IMR-90 (cell line): ENCODE data around the gene MROH2A. TPM values are rescaled to one million over a fixed set of nuclear protein-coding genes. Genes with fewer than 3 reads are reported as not detected.

Experiments
- ATAC-seq: fragments of 200-7000 bp; cut with Tn5 transposase; 2 replicates; pipeline ENCODE4 v1.9.1; 2020; ENCODE audit warnings: low read depth, mild to moderate bottlenecking, moderate library complexity
- BruUV-seq: library from RNA; stranded (reverse); fragments of 400-500 nt; replicated peaks from 2 replicates; lab custom pipeline; 2021; lab: Mats Ljungman, UMichigan
- CTCF ChIA-PET: fragments of 300-600 bp; formaldehyde crosslinking; extraction: SDS; loops from one replicate; lab custom pipeline; 2021; ENCODE audit warnings: antibody characterized with exemption; lab: Yijun Ruan, JAX
- POLR2A ChIA-PET: fragments of 300-600 bp; sonication (Branson Sonifier 250); formaldehyde crosslinking; loops from one replicate; lab custom pipeline; 2022; ENCODE audit warnings: antibody characterized with exemption; ENCODE audit not compliant: unreplicated experiment; lab: Charles Lee
- DNase-seq: peaks from one replicate; pipeline ENCODE4 v3.0.0; 2013
- H2AFZ ChIP-seq: replicated peaks from 2 replicates; pipeline ENCODE3; 2013; ENCODE audit warnings: low read length, mild to moderate bottlenecking; ENCODE audit not compliant: poor library complexity
- H2AK5ac ChIP-seq: 2 replicates; pipeline ENCODE4 v1.6.1; 2013; ENCODE audit warnings: low read depth, low read length, inconsistent platforms
- H2AK9ac ChIP-seq: replicated peaks from 2 replicates; pipeline ENCODE3; 2013; ENCODE audit warnings: mild to moderate bottlenecking, low read depth, low read length, moderate library complexity; ENCODE audit not compliant: poor library complexity
- H2BK120ac ChIP-seq: 2 replicates; pipeline ENCODE4 v1.6.1; 2013; ENCODE audit warnings: low read depth, low read length, inconsistent platforms
- H2BK15ac ChIP-seq: 3 replicates; pipeline ENCODE4 v1.6.1; 2013; ENCODE audit warnings: low read depth, low read length, inconsistent platforms
- H2BK20ac ChIP-seq: 2 replicates; pipeline ENCODE4 v1.6.1; 2013; ENCODE audit warnings: low read depth, mild to moderate bottlenecking, inconsistent platforms, low read length, moderate library complexity
- H2BK5ac ChIP-seq: 2 replicates; pipeline ENCODE4 v1.6.1; 2013; ENCODE audit warnings: mild to moderate bottlenecking, low read depth, low read length, inconsistent platforms; ENCODE audit not compliant: poor library complexity, severe bottlenecking
- H3K14ac ChIP-seq: replicated peaks from 2 replicates; pipeline ENCODE4 v1.6.1; 2013; ENCODE audit warnings: low read depth, low read length, inconsistent platforms
- H3K18ac ChIP-seq: 2 replicates; pipeline ENCODE4 v1.6.1; 2013; ENCODE audit warnings: low read depth, low read length, control low read depth
- H3K23ac ChIP-seq: 2 replicates; pipeline ENCODE4 v1.6.1; 2013; ENCODE audit warnings: low read depth, low read length, inconsistent platforms
- H3K27ac ChIP-seq: 2 replicates; pipeline ENCODE4 v1.5.1; 2013; ENCODE audit warnings: mild to moderate bottlenecking, control low read depth, low read length; ENCODE audit not compliant: insufficient read depth
- H3K27me3 ChIP-seq: 2 replicates; pipeline ENCODE4 v1.6.1; 2013; ENCODE audit warnings: low read length; ENCODE audit not compliant: control insufficient read depth, insufficient read depth
- H3K36me3 ChIP-seq: 2 replicates; pipeline ENCODE4 v1.6.1; 2013; ENCODE audit warnings: low read length, mixed read lengths; ENCODE audit not compliant: control insufficient read depth, insufficient read depth
- H3K4ac ChIP-seq: 2 replicates; pipeline ENCODE4 v1.6.1; 2013; ENCODE audit warnings: low read depth, low read length, inconsistent platforms
- H3K4me1 ChIP-seq: 2 replicates; pipeline ENCODE4 v1.6.1; 2013; ENCODE audit warnings: low read length, mixed read lengths; ENCODE audit not compliant: control insufficient read depth, insufficient read depth
- H3K4me2 ChIP-seq: 2 replicates; pipeline ENCODE4 v1.6.1; 2013; ENCODE audit warnings: low read depth, mild to moderate bottlenecking, control low read depth, low read length, moderate library complexity
- H3K4me3 ChIP-seq: 2 replicates; pipeline ENCODE4 v1.5.1; 2013; ENCODE audit warnings: low read depth, mild to moderate bottlenecking, control low read depth, low read length, moderate library complexity; ENCODE audit not compliant: insufficient read depth
- H3K56ac ChIP-seq: 2 replicates; pipeline ENCODE4 v1.6.1; 2013; ENCODE audit warnings: low read length, inconsistent platforms; ENCODE audit not compliant: insufficient read depth; ENCODE audit errors: extremely low read depth
- H3K79me1 ChIP-seq, 2 experiments: 2 replicates each; pipeline ENCODE4 v1.6.1; 2013; ENCODE audit warnings: low read length in 2 of 2, inconsistent platforms in 1 of 2, low read depth in 1 of 2
- H3K9ac ChIP-seq: 2 replicates; pipeline ENCODE4 v1.6.1; 2013; ENCODE audit warnings: low read depth, low read length, control low read depth
- H3K9me1 ChIP-seq: 2 replicates; pipeline ENCODE4 v1.6.1; 2013; ENCODE audit warnings: low read length, inconsistent platforms; ENCODE audit not compliant: insufficient read depth
- H3K9me3 ChIP-seq: 2 replicates; pipeline ENCODE4 v1.6.1; 2013; ENCODE audit warnings: low read length; ENCODE audit not compliant: control insufficient read depth, insufficient read depth
- H4K20me1 ChIP-seq: 2 replicates; pipeline ENCODE4 v1.6.1; 2013; ENCODE audit warnings: low read length, inconsistent platforms; ENCODE audit not compliant: insufficient read depth
- H4K5ac ChIP-seq: 2 replicates; pipeline ENCODE4 v1.6.1; 2013; ENCODE audit warnings: mild to moderate bottlenecking, low read depth, low read length, control low read depth
- H4K8ac ChIP-seq, 2 experiments: 2 replicates each; pipeline ENCODE4 v1.6.1; 2013; ENCODE audit warnings: low read depth in 2 of 2, low read length in 2 of 2, control low read depth in 1 of 2, inconsistent platforms in 1 of 2
- H4K91ac ChIP-seq: 2 replicates; pipeline ENCODE4 v1.6.1; 2013; ENCODE audit warnings: low read depth, low read length, inconsistent platforms; ENCODE audit not compliant: insufficient read depth
- BHLHE40 ChIP-seq: fragments of 150-350 bp; IDR thresholded peaks from 2 replicates; pipeline ENCODE4 v1.6.1; 2016; ENCODE audit warnings: mild to moderate bottlenecking, low read depth, low read length
- CEBPB ChIP-seq: IDR thresholded peaks from 2 replicates; pipeline ENCODE4 v1.6.1; 2012; ENCODE audit warnings: low read depth, low read length, improper control_type of control experiment
- CHD1 ChIP-seq: IDR thresholded peaks from 2 replicates; pipeline ENCODE4 v1.6.1; 2012; ENCODE audit warnings: low read depth, low read length, improper control_type of control experiment
- CTCF ChIP-seq: conservative IDR thresholded peaks from 2 replicates; pipeline ENCODE4 v1.5.1; 2012; ENCODE audit warnings: mild to moderate bottlenecking, low read depth, low read length, improper control_type of control experiment
- ELK1 ChIP-seq: fragments of 150-350 bp; IDR thresholded peaks from 2 replicates; pipeline ENCODE4 v1.6.1; 2016; ENCODE audit warnings: low read depth, mild to moderate bottlenecking, low read length, moderate library complexity, borderline replicate concordance
- FOS ChIP-seq: fragments of 150-350 bp; IDR thresholded peaks from 2 replicates; pipeline ENCODE4 v1.6.1; 2016; ENCODE audit warnings: low read depth, low read length
- MAFK ChIP-seq: IDR thresholded peaks from 2 replicates; pipeline ENCODE4 v1.6.1; 2012; ENCODE audit warnings: low read depth, low read length, improper control_type of control experiment
- MAZ ChIP-seq: IDR thresholded peaks from 2 replicates; pipeline ENCODE4 v1.6.1; 2012; ENCODE audit warnings: low read depth, mild to moderate bottlenecking, low read length, improper control_type of control experiment, moderate library complexity, borderline replicate concordance
- MXI1 ChIP-seq: IDR thresholded peaks from 2 replicates; pipeline ENCODE4 v1.6.1; 2012; ENCODE audit warnings: low read depth, mild to moderate bottlenecking, low read length, moderate library complexity, borderline replicate concordance
- NFE2L2 ChIP-seq: fragments of 150-350 bp; IDR thresholded peaks from 2 replicates; pipeline ENCODE4 v1.6.1; 2016; ENCODE audit warnings: low read depth, mild to moderate bottlenecking, low read length
- POLR2A ChIP-seq: IDR thresholded peaks from 2 replicates; pipeline ENCODE4 v1.6.1; 2012; ENCODE audit warnings: mild to moderate bottlenecking, low read depth, low read length
- RAD21 ChIP-seq: IDR thresholded peaks from 2 replicates; pipeline ENCODE4 v1.6.1; 2012; ENCODE audit warnings: low read length, improper control_type of control experiment
- RCOR1 ChIP-seq: IDR thresholded peaks from 2 replicates; pipeline ENCODE4 v1.6.1; 2012; ENCODE audit warnings: mild to moderate bottlenecking, low read length, improper control_type of control experiment; ENCODE audit not compliant: insufficient replicate concordance
- RFX5 ChIP-seq: IDR thresholded peaks from 2 replicates; pipeline ENCODE4 v1.8.0; 2012; ENCODE audit warnings: low read depth, mild to moderate bottlenecking, low read length, moderate library complexity
- SMC3 ChIP-seq: fragments of 150-350 bp; IDR thresholded peaks from 2 replicates; pipeline ENCODE4 v1.6.1; 2016; ENCODE audit warnings: low read depth, mild to moderate bottlenecking, antibody characterized with exemption, low read length, moderate library complexity
- USF2 ChIP-seq: fragments of 150-350 bp; IDR thresholded peaks from 2 replicates; pipeline ENCODE4 v1.6.1; 2017; ENCODE audit warnings: mild to moderate bottlenecking, antibody characterized with exemption, low read length, low read depth
- WGBS, 2 experiments: methylation state at CpG; one replicate each; pipeline versions ENCODE4 v1.1.5 to v1.1.7; 2013; ENCODE audit warnings: missing lambda C conversion rate in 2 of 2; ENCODE audit not compliant: insufficient read length in 1 of 2; ENCODE audit errors: extremely low coverage in 2 of 2; 5-methylcytosine and 5-hydroxymethylcytosine counted together
- dilution Hi-C: fragments of 300-500 bp; cut with HindIII; formaldehyde crosslinking; loops from one replicate; pipeline ENCODE4 v1.14.3; 2018; ENCODE audit warnings: low sequenced_read_pairs; ENCODE audit not compliant: unreplicated experiment
- in situ Hi-C: fragments of 300-500 bp; cut with MboI; formaldehyde crosslinking; loops from 3 replicates; pipeline ENCODE4 v1.14.3; 2019; ENCODE audit warnings: low sequenced_read_pairs, inconsistent platforms, mixed read lengths
- intact Hi-C: fragments of 100-400 bp; cut with micrococcal nuclease; formaldehyde crosslinking; loops from 2 replicates; pipeline ENCODE4 v1.10.0; 2022
- polyA plus RNA-seq, 3 experiments: library from polyadenylated mRNA; depleted of rRNA; stranded (reverse); fragments of >200 nt; gene quantifications; 2 replicates each; pipeline ENCODE4 v1.2.3, GENCODE V29; 2012; ENCODE audit warnings: low replicate concordance in 1 of 3
- total RNA-seq: library from RNA; depleted of rRNA; stranded (reverse); fragments of >200 nt; gene quantifications from 2 replicates; pipeline ENCODE4 v1.2.3, GENCODE V29; 2012

MROH2A gene
- total and polyA plus RNA-seq, 2 of the 4 experiments (the other 2 are of a cell fraction) = not detected

GRCh38 chr2:233803292-233803911, 25.3 kb downstream of the MROH2A start:
- H3K9ac ChIP-seq = no peak overlapping the region
- no peak overlapping the region for H3K56ac ChIP-seq
- no peak overlapping the region for H2AK9ac ChIP-seq
- H4K8ac ChIP-seq = no peak overlapping the region
- DNase-seq = no peak
- H2BK120ac ChIP-seq = no peak overlapping the region
- dilution Hi-C loops (no loop called here), intact Hi-C loops (no loop called here), in situ Hi-C loops (no loop called here)
- no peak overlapping the region for H2AK5ac ChIP-seq
- H3K14ac ChIP-seq = no peak overlapping the region
- H3K18ac ChIP-seq = no peak overlapping the region
- H4K20me1 ChIP-seq = no peaks in the 10 kb centered on the region
- H3K4me3 ChIP-seq = no peak overlapping the region
- TF ChIP-seq ELK1 (no peak), RFX5 (no peak), NFE2L2 (no peak), POLR2A (no peak), MXI1 (no peak), USF2 (no peak), MAFK (no peak), CHD1 (no peak), RCOR1 (no peak), CEBPB (no peak), CTCF (no peak), MAZ (no peak), FOS (no peak), RAD21 (no peak), SMC3 (no peak), BHLHE40 (no peak)
- no peaks in the 10 kb centered on the region for H3K4me1 ChIP-seq
- H2BK15ac ChIP-seq = no peak overlapping the region
- ChIA-PET CTCF (no interaction called here), POLR2A (no interaction called here)
- no peak overlapping the region for H3K4ac ChIP-seq
- H3K9me3 ChIP-seq = no peaks in the 10 kb centered on the region; the same call in 1 of the 2 replicates
- no TSS peak for BruUV-seq
- H3K36me3 ChIP-seq = no peaks in the 10 kb centered on the region
- H3K4me2 ChIP-seq = no peak overlapping the region
- H3K27ac ChIP-seq = no peak overlapping the region
- H4K91ac ChIP-seq = no peak overlapping the region
- H4K5ac ChIP-seq = no peak overlapping the region
- no peak for ATAC-seq
- H3K27me3 ChIP-seq = peaks cover 29% of the 10 kb centered on the region
- no CpG with 5 or more reads among the region's 2 CpGs for WGBS, 2 experiments
- H3K9me1 ChIP-seq = no peaks in the 10 kb centered on the region
- no peak overlapping the region for H3K23ac ChIP-seq
- H3K79me1 ChIP-seq = no peaks in the 10 kb centered on the region
- no peak overlapping the region for H2BK5ac ChIP-seq
- no peak overlapping the region for H2AFZ ChIP-seq
- no peak overlapping the region for H2BK20ac ChIP-seq
